ENCODE measurements around the gene CCDC17.
A peak's percentile ranks its signal among the peaks of the same experiment; 100 is the strongest.

Gene CCDC17

GRCh38 chr1:45623972-45624371 is at the start of gene CCDC17:
Gene CCDC17, minus strand, starts transcription at chr1:45624054. Its CDS starts 145 bp downstream, at chr1:45623909.
- ChIA-PET CTCF (no interaction called here), POLR2A (no interaction called here)
- H3K4me3 ChIP-seq (ENCODE audit: low read depth, low read length) = no peak within 1 kb of the TSS
- DNase-seq (ENCODE audit: low read depth, low spot score) = no peak
- no peak for TF ChIP-seq CTCF (IDR thresholded peaks at IDR 0.05; ENCODE audit: insufficient read depth, low read length, missing control alignments)

GRCh38 chr1:45669859-45670655 is 46.2 kb upstream of the CCDC17 start:
- TF ChIP-seq CTCF (IDR thresholded peaks at IDR 0.05; ENCODE audit: insufficient read depth, low read length, missing control alignments) = no peak
- peak; percentile 23 for DNase-seq (ENCODE audit: low read depth, low spot score)
- POLR2A ChIA-PET = no interaction called here
- H3K4me3 ChIP-seq (ENCODE audit: low read depth, low read length) = no peak overlapping the region
- CTCF ChIA-PET = interaction anchor here (0.8 to 1.0 kb wide), 2 partner anchors 15 to 21 kb away, joined by 3 to 4 read pairs; no protein-coding TSS in a partner anchor

- no peak for TF ChIP-seq CTCF (IDR thresholded peaks at IDR 0.05; ENCODE audit: insufficient read depth, low read length, missing control alignments)
- POLR2A ChIA-PET = no interaction called here
- CTCF ChIA-PET = no interaction called here
- H3K4me3 ChIP-seq (ENCODE audit: low read depth, low read length) = no peak overlapping the region
- peak; percentile 4 for DNase-seq (ENCODE audit: low read depth, low spot score)
Observed at GRCh38 chr1:45669379-45669778, 45.5 kb upstream of the CCDC17 start.

GRCh38 chr1:45668526-45668925 is 44.7 kb upstream of the CCDC17 start:
- TF ChIP-seq CTCF (IDR thresholded peaks at IDR 0.05; ENCODE audit: insufficient read depth, low read length, missing control alignments) = no peak
- POLR2A ChIA-PET = no interaction called here
- no peak overlapping the region for H3K4me3 ChIP-seq (ENCODE audit: low read depth, low read length)
- CTCF ChIA-PET = no interaction called here
- no peak for DNase-seq (ENCODE audit: low read depth, low spot score)

- CTCF ChIA-PET = no interaction called here
- POLR2A ChIA-PET = no interaction called here
- TF ChIP-seq CTCF (IDR thresholded peaks at IDR 0.05; ENCODE audit: insufficient read depth, low read length, missing control alignments) = no peak
- no peak overlapping the region for H3K4me3 ChIP-seq (ENCODE audit: low read depth, low read length)
- no peak for DNase-seq (ENCODE audit: low read depth, low spot score)
Observed at GRCh38 chr1:45667321-45668111, 43.7 kb upstream of the CCDC17 start.

- ChIA-PET POLR2A (no interaction called here), CTCF (no interaction called here)
- no peak for TF ChIP-seq CTCF (IDR thresholded peaks at IDR 0.05; ENCODE audit: insufficient read depth, low read length, missing control alignments)
Observed at GRCh38 chr1:45666836-45667235, 43.0 kb upstream of the CCDC17 start.

More at GRCh38 chr1:45666836-45667235, 43.0 kb upstream of the CCDC17 start:
- no peak overlapping the region for H3K4me3 ChIP-seq (ENCODE audit: low read depth, low read length)
- DNase-seq (ENCODE audit: low read depth, low spot score) = no peak

Data from AG04449 (cell line).